Measurements from ENCODE around the gene AIMP1.
A peak's percentile ranks its signal among the peaks of the same experiment; 100 is the strongest.

AIMP1 gene

GRCh38 chr4:106339431-106339830 is 23.1 kb downstream of the AIMP1 start:
- no peak for DNase-seq (ENCODE audit: low read depth)
- H3K4me3 ChIP-seq (ENCODE audit: control insufficient read depth, low read depth, low read length), result no peak overlapping the region
- TF ChIP-seq, protein P1, sequence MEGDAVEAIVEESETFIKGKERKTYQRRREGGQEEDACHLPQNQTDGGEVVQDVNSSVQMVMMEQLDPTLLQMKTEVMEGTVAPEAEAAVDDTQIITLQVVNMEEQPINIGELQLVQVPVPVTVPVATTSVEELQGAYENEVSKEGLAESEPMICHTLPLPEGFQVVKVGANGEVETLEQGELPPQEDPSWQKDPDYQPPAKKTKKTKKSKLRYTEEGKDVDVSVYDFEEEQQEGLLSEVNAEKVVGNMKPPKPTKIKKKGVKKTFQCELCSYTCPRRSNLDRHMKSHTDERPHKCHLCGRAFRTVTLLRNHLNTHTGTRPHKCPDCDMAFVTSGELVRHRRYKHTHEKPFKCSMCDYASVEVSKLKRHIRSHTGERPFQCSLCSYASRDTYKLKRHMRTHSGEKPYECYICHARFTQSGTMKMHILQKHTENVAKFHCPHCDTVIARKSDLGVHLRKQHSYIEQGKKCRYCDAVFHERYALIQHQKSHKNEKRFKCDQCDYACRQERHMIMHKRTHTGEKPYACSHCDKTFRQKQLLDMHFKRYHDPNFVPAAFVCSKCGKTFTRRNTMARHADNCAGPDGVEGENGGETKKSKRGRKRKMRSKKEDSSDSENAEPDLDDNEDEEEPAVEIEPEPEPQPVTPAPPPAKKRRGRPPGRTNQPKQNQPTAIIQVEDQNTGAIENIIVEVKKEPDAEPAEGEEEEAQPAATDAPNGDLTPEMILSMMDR (conservative IDR thresholded peaks at IDR 0.05; ENCODE audit: control insufficient read depth, insufficient read depth, low read depth, low read length), result no peak

DNA sequence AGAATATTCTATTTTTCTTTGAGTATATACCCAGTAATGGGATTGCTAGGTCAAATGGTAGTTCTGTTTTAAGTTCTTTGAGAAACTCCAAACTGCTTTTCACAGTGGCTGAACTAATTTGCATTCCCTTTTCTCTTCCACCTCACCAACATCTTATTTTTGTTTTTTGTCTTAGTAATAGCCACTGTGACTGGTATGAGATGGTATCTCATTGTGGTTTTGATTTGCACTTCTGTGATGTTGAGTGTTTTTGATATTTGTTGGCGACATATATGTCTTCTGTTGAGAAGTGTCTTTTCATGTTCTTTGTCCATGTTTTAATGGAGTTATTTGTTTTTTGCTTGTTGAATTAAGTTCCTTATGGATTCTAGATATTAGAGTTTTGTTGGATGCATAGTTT is 24.4 kb downstream of the AIMP1 start:
- TF ChIP-seq, protein P1 (conservative IDR thresholded peaks at IDR 0.05; ENCODE audit: control insufficient read depth, insufficient read depth, low read depth, low read length), result no peak
- no peak for DNase-seq (ENCODE audit: low read depth)
- H3K4me3 ChIP-seq (ENCODE audit: control insufficient read depth, low read depth, low read length), result no peak overlapping the region

- TF ChIP-seq, protein P1 (conservative IDR thresholded peaks at IDR 0.05; ENCODE audit: control insufficient read depth, insufficient read depth, low read depth, low read length), result no peak
- no peak for DNase-seq (ENCODE audit: low read depth)
- no peak overlapping the region for H3K4me3 ChIP-seq (ENCODE audit: control insufficient read depth, low read depth, low read length)
Observed at GRCh38 chr4:106343865-106344646, 27.7 kb downstream of the AIMP1 start.

DNA sequence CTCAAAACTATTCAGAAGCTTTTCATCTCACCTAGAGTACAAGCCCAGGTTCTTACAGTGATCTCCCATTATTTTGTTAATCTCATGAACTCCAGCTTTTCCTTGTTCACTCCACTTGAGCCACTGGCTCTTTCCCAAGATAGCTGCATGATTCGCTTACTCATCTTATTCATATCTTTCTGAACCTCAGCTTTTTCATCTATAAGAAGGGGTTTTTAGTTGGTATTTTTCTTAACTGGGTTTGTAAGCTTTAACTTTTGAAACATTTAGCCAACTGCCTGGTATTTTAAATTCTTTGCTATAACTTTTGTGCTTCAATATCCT is 28.3 kb downstream of the AIMP1 start:
- no peak overlapping the region for H3K4me3 ChIP-seq (ENCODE audit: control insufficient read depth, low read depth, low read length)
- TF ChIP-seq, protein P1 (conservative IDR thresholded peaks at IDR 0.05; ENCODE audit: control insufficient read depth, insufficient read depth, low read depth, low read length), result no peak
- peak; percentile 57 for DNase-seq (ENCODE audit: low read depth)

DNA sequence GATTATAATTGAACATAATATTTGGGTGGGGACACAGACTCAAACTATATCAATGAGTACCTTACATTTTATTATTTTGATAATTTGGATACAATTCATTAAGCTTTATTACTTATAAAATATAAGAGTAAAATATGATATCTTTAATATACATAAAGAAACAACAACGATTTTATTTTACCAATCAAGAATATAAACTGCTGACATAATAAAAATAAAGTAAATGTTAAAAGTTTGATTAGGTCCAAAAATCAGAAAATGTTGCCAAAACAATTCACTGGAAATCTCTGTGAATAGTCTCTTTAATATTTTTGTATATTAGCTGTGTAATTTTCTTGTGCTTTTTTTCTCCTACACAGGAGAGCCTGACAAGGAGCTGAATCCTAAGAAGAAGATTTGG is 30.8 kb downstream of the AIMP1 start:
- no peak for DNase-seq (ENCODE audit: low read depth)
- TF ChIP-seq, protein P1 (conservative IDR thresholded peaks at IDR 0.05; ENCODE audit: control insufficient read depth, insufficient read depth, low read depth, low read length), result no peak
- H3K4me3 ChIP-seq (ENCODE audit: control insufficient read depth, low read depth, low read length), result no peak overlapping the region

GRCh38 chr4:106351016-106351415 is 34.7 kb downstream of the AIMP1 start:
- no peak overlapping the region for H3K4me3 ChIP-seq (ENCODE audit: control insufficient read depth, low read depth, low read length)
- TF ChIP-seq, protein P1 (conservative IDR thresholded peaks at IDR 0.05; ENCODE audit: control insufficient read depth, insufficient read depth, low read depth, low read length), result no peak
- no peak for DNase-seq (ENCODE audit: low read depth)
